GM21717 (cell line): ENCODE data around the gene CCR7.
A peak's percentile ranks its signal among the peaks of the same experiment; 100 is the strongest.

Source experiments
- ATAC-seq: cut with Tn5 transposase; IDR thresholded peaks from one replicate; pipeline ENCODE4 v1.9.1; 2021; ENCODE audit warnings: mild to moderate bottlenecking, moderate library complexity; ENCODE audit not compliant: unreplicated experiment

CCR7 gene, protein sequence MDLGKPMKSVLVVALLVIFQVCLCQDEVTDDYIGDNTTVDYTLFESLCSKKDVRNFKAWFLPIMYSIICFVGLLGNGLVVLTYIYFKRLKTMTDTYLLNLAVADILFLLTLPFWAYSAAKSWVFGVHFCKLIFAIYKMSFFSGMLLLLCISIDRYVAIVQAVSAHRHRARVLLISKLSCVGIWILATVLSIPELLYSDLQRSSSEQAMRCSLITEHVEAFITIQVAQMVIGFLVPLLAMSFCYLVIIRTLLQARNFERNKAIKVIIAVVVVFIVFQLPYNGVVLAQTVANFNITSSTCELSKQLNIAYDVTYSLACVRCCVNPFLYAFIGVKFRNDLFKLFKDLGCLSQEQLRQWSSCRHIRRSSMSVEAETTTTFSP

DNA sequence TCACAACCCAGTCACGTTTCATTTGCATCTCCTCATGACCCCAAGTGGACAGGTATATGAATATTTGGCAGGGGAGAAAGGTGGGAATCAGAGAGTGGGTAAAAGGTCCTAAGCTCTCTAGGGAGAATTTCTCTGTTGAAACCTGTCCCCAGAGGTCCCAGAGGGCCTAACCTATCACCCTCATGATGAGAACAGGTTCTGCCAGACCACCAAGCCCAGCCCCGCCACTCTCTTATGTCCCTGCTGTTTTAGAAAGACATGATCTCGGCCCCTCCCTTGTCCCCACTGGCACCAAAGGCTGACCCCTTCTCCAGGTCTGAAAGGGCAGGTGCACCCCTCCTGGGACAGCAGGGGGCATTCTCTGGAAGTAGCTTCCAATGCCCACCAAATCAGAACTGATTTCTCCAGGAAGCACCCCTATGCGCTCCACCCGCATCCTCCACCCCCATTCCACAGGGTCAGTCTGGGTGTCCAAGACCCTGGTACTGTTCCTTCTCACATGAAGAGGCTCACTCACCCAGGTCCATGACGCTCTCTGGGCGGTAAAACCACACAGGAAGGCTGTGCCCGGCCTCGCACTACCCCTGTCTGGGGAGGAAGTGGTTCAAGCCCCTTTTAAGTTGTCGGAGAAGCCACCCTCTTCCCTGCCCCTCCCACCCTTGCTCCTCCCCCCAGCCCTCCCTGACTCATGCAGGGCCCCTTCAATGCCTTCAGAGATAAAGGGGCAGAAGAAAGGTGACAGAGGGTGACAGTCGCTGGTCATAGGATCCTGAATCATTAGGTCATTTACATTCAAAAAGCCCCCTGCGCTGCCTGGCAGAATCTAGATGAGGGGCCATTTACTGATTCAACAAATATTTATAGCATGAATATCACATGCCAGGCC is at the start of gene CCR7:
CCR7 (minus strand) TSS at position 590 of the 886 bp plus-strand sequence; CDS start at position 527, 63 bp downstream.
- no peak for ATAC-seq

DNA sequence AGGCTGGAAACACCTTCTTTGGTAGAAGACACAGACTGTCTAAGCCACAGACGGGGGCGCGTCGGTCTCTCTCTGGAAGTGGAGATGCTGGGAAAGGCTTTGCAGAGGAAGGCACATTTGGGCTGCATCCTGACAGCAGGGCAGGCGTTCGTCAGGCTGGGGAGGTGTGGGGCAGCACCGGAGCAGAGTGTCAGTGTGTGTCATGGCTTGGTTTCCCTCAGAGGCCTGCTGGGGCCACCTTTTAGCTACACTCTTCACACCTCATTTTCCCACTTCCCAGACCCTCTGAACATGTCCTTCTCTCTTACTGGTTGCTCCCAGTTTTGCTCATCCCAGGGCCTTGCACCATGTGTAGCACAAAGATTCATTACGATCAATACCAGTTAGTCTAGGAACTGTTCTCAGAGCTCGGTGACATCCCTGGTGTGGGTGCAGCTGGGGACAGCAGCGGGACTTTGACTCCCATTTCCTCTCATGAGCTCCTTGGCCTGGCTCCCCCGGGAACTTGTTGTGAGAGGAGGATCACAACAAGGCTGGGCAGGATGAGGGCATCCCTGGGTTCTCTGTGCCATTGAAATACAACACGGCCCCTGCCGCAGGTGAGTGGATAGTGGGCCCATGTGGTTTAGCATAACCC is 49.3 kb upstream of the CCR7 start:
- ATAC-seq, result no peak

DNA sequence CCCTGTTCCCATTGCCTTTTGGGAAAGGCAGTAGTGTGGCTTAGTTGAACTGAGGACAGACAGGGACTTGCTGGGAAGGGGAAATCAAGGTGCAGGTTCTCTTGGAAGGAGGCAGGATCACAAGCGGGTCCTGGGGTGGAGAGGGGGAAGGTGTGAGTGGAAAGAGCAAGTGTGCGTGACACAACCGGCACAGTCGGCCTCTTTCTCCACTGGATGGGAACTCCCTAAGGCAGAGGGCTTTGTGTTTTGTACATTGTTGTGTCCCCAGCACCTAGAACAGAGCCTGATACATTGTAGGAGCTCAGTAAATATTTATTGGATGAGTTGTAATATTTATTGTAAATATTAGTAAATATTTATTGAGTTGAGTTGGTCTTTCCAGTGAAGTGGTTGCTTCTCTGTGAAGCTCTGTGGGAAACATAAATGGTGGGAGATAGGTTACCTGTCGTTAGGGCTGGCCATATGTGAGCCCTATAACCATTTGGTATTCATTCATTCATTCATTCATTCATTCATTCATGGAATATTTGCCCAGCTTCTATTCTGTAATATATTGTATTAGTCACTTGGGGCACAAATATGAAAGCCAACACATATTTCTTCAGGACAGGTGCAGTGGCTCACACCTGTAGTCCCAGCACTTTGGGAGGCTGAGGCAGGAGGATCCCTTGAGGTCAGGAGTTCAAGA is 48.3 kb upstream of the CCR7 start:
- no peak for ATAC-seq

DNA sequence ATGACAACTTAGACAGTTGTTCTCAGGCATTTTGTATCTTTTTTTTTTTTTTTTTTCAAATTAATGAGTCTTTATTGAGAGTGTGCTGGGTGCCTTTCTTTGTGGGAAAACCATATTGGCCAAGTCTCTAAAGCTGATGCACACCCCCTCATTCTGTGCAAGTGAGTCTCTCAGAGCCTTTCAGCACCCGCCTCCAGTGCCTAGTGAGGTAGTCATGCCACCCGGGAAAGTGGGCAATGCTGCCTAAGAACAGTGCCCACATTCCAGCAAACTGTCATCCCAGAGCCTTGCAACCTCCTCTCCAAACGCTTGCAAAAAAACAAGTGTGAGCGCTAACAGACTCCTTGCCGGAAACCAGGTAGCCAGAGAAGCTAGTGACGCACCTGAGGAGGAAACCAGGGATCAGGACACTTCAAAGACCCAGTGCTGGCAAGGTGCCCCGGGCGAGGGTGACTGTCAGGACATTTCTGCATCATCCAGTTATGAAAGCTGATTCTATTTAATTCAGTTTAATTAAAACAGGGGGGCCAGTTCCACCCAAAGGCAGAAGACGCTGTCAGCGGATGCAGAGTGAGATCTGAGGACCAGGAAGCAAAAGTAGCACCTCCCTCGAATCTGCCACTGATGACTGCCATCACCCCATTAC is 47.5 kb upstream of the CCR7 start:
- no peak for ATAC-seq

DNA sequence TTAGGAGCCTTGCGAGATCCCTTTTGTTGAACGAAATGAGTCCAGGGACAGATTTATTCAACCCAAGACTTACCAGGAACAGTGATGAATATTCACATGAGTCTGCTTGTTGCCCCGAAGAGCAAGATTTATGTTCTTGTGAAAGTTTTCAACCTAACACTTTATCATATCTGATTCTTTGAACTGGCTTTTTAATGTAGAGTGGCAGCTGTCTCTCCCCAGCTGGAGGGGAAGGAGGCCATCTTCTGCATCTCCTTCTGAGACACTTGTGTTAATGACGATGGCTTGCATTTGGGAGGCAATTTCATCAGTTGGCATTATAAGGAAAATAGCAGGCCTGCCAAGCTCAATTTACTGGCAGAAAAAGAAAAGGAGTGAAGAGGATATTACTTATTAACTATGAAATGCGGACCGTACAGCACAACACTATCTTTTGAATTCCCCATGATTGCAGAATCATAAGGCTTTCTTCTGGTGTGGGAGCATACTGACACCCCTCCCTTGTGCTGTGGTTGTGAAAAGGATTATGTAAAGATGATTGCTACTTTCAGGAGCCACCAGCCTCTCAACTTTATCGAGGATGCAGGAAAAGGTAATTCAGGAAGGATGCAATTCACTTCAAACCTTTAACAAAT is 46.7 kb upstream of the CCR7 start:
- ATAC-seq, result no peak

DNA sequence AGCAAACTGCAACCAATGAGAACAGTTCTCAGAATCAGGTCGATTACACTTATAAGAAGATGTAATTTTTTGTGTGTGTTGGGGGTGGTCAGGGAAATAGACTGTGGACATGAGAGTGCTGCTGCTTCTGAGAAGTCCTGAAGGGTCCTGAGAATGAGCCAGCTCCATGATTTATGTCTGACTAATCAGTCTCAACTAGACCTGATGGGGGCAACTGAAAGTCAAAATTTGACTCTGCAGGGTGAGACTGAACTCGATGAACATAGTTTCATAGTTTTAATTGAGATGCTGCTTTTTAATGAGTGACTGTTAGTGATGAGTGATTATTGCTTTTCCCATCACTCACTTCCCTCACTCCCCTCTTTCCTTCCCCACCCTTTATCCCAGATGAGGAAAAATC is 45.1 kb upstream of the CCR7 start:
- no peak for ATAC-seq

DNA sequence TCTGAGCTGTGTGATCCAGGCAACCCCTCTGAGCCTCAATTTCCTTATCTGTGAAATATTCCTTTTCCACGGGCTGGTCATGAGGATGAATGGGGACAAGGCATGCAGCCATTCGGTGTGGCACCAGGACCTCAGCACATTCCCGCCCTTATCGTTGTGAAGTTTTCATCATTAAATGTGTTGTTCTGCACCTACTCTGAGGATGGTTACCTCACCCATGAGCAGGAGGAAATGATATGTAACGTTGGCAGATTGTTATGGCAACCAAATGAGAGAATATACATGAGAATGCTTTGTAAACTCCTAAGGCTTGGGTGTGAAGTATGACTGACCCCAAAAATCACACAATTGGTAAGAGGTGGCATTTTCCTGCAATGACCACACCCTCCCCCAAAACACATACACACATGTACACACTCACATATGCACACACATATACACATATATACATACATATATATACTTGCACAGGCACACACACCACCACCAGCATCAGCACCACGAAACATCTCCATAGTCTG is 42.8 kb upstream of the CCR7 start:
- ATAC-seq, result no peak

DNA sequence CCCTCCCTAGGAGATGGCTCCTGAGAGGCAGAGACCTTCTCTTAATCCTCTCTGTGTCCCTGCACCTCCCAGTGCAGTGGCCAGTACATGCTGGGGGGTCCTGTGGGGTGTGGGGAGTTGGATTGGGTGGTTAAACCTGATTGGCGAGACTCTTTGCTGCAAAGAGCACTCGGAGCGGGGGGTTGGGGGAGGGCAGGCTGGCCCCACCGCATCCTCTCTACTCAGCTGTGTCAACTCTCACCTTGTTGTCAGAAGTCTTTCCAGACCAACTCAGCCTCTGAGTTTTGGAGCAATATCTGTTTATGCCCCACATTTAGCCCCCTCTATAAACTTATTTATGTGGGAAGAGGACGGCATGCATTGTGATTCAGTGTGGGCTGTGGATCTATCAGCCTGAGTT is 42.4 kb upstream of the CCR7 start:
- no peak for ATAC-seq

DNA sequence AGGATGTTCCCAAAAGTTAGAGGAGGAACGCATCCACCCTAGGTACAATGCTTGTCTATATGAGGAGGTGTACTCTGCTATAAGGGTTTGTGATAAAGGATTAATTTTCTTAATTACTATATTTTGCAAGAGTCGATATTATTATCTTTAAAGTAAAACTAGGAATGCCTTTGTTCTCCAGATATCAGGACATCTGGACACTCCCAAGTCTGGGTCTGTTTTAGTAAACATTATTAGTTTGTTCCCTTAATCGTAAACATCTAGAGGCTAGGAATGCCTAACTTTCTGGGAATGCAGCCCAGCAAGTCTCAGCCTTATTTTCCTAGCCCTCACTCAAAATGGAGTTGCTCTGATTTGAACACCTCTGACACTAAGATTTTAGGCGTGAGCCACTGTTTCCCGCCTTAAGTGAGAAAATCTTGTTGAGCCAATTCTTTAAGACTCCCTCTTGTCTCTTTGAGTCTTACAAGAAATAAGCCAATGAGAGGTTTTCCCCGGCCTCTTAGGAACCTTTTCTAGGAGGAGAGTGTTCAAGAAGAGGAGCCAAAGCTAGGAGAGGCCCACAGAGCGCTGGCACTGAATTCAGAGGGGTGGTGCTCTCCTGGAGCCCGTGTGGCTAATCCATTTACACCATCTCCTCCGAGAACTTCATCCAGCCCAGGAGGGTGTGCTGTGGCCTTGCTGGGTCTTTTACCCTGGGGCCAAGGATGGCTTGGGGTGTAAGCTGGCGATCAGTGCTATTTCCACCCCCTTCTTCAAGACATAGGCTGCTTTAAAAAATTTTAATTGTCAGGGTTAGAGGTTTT is 41.5 kb upstream of the CCR7 start:
- no peak for ATAC-seq

DNA sequence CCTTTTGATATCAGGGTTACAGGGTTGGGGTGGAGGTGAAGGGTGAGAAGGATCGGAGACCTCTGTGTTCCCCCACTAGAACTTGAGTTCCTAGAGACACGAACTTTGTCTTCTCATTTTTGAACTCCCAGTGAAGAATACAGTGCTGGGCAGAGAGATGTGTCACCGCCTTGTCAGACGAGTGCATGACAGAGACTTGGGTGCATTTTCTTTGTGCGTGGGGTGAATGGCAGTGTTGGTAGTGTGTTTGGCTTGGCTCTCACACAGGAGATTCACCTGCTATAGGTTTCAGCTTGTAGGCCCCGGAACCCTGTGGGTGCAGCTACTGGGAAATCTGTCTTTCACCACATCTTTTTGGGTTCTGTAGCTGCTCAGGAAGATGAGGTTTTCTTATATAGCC is 40.0 kb upstream of the CCR7 start:
- ATAC-seq, result no peak

DNA sequence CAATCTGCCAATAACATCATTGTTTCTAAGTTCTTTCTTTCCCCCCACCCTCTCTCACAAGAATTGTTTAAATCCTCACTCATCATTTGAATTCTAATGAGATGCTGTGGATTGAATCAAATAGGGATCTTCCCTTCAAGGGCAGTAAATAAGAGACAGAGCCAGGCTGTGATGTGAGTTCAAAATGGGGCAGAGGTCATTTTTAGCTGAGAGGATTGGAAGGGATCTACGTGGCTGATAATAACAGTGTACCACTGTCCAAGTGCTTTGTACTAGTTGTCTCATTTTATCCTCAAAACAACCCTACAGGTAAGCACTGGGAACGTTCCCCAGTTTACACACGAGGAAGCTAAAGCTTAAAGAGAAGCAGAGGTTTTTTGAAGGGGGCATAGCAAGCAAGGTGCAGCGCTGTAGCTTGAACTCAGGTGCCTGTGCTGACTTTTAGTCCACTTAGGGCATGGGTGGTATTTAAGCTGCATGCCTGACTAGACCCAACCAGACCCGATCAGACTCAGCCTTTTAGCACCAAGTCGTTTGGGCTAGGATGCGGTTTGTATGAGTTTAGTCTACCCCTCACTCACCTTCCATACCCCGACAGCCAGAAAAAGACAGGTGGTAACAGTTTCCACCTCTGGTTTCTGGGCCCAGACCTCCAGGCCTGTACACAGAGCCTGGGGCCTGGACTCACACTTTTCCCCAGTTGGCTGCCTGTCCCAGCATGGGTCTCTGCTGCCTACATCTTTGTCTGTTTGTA is 39.2 kb upstream of the CCR7 start:
- no peak for ATAC-seq

DNA sequence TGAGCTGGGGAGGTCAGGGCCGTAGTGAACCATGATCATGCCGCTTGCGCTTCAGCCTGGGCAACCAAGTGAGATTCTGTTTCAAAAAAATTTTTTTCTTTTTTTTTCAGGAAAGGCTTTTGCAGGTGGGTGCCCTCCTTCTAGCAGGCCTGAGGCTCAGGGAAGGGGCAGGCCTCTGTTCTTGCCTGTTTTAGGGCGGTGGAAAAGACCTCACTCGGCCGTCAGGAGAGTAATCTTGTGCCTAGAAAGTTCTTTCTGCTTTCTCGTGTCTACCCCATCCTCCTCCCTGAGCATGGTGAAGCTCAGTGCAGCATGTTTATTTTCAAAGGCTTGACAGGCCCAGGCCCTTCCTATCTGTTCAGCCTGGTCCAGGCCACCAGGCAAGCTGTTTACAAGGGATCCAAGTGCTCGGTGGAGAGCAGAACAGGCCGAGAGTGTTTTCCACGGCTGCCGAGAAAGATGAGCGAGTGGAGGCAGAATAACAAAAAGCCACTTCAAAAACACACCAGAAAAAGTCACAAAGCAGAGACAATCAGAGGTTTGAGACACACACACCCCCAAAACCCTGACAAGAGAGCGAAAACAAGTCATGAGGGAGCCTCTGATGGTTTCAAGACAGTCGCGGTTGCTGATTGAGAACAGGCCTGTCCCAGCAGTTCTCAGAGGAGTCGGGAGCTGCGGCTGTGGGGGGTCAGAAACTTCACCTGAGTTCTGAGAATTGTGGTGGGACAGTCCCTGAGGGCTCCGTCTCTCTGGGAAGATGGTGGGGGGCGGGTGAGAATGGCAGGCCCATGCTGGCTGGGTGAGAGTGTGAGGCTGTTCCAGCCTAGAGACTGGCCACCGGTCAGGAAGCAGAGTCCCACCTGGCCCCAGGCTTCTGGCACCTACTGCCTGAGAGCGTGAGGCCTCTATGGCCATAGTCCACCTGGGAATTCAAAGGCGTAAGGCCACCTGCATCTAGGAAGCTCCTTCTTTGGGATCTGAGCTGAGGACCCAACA is 37.5 kb upstream of the CCR7 start:
- no peak for ATAC-seq

DNA sequence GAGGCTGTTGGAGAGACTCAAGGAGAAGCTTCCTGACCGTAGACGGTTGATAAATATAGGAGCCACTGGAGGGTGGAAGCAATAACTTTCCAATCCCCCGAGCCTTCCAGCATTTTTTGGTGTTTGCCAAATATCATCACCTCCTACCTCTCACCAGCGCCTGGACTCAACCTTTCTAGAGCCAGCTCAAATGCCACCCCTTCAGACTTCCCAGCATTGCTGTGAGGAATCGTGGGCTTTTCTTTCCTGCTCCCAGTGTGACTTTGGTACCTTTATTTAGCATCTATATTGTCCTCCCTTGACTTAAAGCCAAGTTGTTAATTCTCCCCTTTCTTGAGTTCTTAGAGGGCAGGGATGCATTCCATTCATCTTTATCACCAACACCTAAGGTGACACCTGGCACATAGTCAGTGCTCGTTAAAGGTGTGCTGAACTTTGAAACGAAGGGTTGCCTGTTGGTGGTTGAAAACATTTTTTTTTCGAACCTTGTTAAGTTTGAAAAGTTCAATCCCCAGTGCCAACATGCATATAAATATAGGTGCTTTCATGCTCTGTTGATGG is 35.3 kb upstream of the CCR7 start:
- ATAC-seq, result no peak

DNA sequence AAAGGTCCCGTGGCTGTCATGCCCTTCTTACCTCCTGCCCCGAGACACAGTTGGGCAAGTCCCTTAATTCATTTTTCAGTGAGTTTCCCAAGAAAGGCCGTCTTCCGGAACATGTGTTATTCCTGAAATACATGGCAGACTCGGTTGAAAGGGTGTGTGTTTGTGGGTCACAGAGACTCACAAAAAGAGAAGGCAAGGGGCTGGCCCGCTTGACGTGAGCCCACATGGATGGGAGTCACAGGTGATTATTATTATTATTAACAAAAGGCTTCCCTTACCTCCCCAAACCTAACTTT is 34.1 kb upstream of the CCR7 start:
- no peak for ATAC-seq

DNA sequence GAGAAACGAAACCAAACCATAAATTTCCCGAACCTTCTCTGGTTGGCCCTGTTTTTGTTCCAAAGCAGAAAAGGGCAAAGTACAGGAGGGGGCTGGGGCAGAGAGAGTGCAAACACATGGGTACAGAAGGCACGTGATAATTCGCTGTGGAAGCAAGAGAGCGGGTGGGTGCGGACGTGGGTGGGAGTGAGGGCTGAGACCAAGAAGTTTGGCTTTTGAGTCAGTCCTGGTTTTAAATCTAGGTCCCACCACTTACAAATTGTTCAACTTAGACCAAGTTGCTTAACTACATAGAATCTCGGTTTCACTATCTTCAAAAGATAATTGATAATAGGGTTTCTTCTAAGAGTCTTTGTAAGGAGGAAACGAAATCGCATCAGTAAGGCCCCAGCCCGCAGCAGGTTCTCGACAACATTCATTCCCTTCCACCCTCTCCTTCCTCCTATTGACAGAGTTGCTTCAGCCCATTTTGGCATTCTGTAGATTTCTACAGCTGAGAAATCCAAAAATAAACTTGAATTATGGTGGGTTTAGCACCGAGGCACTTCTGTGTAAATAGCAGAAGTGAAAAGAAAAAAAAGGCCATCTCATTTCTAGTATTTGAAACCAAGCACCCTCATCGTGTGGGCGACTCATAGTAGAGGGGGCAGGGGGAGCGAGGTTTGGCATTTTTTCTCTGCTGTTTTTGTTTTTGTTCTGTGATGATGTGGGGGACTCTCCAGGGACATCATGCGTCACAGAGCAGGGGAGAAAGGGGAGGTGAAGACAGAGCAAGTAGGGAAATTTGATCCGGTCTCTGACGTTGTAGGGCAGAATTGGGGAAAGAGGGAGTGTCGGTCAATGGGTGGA is 33.6 kb upstream of the CCR7 start:
- peak; percentile 68 for ATAC-seq

DNA sequence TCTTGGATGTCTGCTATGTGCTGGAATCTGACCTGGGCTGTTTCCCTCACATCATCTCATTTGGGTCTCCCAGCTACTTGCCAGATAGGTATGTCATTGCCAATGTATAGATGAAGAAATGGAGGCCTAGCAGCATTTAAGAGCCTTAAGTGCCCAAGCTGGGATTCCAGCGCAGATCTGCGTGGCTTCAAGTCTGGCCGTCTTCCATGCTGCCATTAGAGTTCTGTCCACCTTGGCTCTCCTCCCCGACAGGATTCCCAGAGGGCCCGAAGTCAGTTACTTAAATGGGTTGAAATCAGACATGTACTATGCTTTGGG is 33.0 kb upstream of the CCR7 start:
- ATAC-seq, result peak; percentile 2
